ENCODE results near the gene BIVM.

The BIVM gene

DNA sequence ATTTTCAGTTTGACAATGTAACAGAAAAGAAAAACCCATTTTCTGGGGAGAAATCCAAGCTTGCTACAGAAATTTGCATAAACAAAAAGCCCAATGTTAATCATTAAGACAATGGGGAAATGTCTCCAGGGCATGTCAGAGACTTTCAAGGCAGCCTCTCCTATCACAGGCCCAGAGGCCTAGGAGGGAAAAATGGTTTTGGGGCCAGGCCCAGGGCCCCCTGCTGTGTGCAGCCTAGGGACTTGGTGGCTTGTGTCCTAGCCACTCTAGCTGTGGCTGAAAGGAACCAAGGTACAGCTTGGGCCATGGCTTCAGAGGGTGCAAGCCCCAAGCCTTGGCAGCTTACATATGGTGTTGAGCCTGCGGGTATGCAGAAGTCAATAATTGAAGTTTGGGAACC, 17.3 kb upstream of the BIVM start:
- Histone ChIP-seq H3K9me3 (ENCODE audit: control insufficient read depth in 2 of 2, low read length in 2 of 2) (no peaks in the 10 kb centered on the region), H3K27ac (ENCODE audit: low read depth in 2 of 2, low read length in 2 of 2) (no peak overlapping the region), H3K4me1 (ENCODE audit: control insufficient read depth in 2 of 2, insufficient read depth in 2 of 2, low read length in 2 of 2) (no peaks in the 10 kb centered on the region), H3K9ac (ENCODE audit: low read depth in 1 of 2, low read length in 2 of 2) (no peak overlapping the region), H3K27me3 (ENCODE audit: control insufficient read depth in 2 of 2, insufficient read depth in 2 of 2, low read length in 2 of 2) (no peaks in the 10 kb centered on the region), H3K4me3 (ENCODE audit: low read length in 2 of 2) (no peak overlapping the region), H3K36me3 (ENCODE audit: control insufficient read depth in 2 of 2, insufficient read depth in 2 of 2, low read length in 2 of 2) (no peaks in the 10 kb centered on the region)

GRCh38 chr13:102784483-102784882, 14.4 kb upstream of the BIVM start:
- Histone ChIP-seq H3K27ac (ENCODE audit: low read depth in 2 of 2, low read length in 2 of 2) (no peak overlapping the region), H3K9ac (ENCODE audit: low read depth in 1 of 2, low read length in 2 of 2) (no peak overlapping the region), H3K9me3 (ENCODE audit: control insufficient read depth in 2 of 2, low read length in 2 of 2) (no peaks in the 10 kb centered on the region), H3K27me3 (ENCODE audit: control insufficient read depth in 2 of 2, insufficient read depth in 2 of 2, low read length in 2 of 2) (no peaks in the 10 kb centered on the region), H3K4me1 (ENCODE audit: control insufficient read depth in 2 of 2, insufficient read depth in 2 of 2, low read length in 2 of 2) (no peaks in the 10 kb centered on the region), H3K4me3 (ENCODE audit: low read length in 2 of 2) (no peak overlapping the region), H3K36me3 (ENCODE audit: control insufficient read depth in 2 of 2, insufficient read depth in 2 of 2, low read length in 2 of 2) (no peaks in the 10 kb centered on the region)

GRCh38 chr13:102788683-102789082, 10.2 kb upstream of the BIVM start:
- Histone ChIP-seq H3K27me3 (ENCODE audit: control insufficient read depth in 2 of 2, insufficient read depth in 2 of 2, low read length in 2 of 2) (no peaks in the 10 kb centered on the region), H3K36me3 (ENCODE audit: control insufficient read depth in 2 of 2, insufficient read depth in 2 of 2, low read length in 2 of 2) (no peaks in the 10 kb centered on the region)

GRCh38 chr13:102792396-102792795, 6.5 kb upstream of the BIVM start:
- no peaks in the 10 kb centered on the region for H3K36me3 ChIP-seq (ENCODE audit: control insufficient read depth in 2 of 2, insufficient read depth in 2 of 2, low read length in 2 of 2)
- H3K4me1 ChIP-seq (ENCODE audit: control insufficient read depth in 2 of 2, insufficient read depth in 2 of 2, low read length in 2 of 2) = no peaks in the 10 kb centered on the region
- no peak overlapping the region for H3K4me3 ChIP-seq (ENCODE audit: low read length in 2 of 2)
- H3K27me3 ChIP-seq (ENCODE audit: control insufficient read depth in 2 of 2, insufficient read depth in 2 of 2, low read length in 2 of 2) = no peaks in the 10 kb centered on the region
- no peak overlapping the region for H3K9ac ChIP-seq (ENCODE audit: low read depth in 1 of 2, low read length in 2 of 2)
- no peaks in the 10 kb centered on the region for H3K9me3 ChIP-seq (ENCODE audit: control insufficient read depth in 2 of 2, low read length in 2 of 2)
- no peak overlapping the region for H3K27ac ChIP-seq (ENCODE audit: low read depth in 2 of 2, low read length in 2 of 2)

More at GRCh38 chr13:102788683-102789082, 10.2 kb upstream of the BIVM start:
- Histone ChIP-seq H3K4me3 (ENCODE audit: low read length in 2 of 2) (no peak overlapping the region), H3K9me3 (ENCODE audit: control insufficient read depth in 2 of 2, low read length in 2 of 2) (no peaks in the 10 kb centered on the region), H3K4me1 (ENCODE audit: control insufficient read depth in 2 of 2, insufficient read depth in 2 of 2, low read length in 2 of 2) (no peaks in the 10 kb centered on the region), H3K9ac (ENCODE audit: low read depth in 1 of 2, low read length in 2 of 2) (no peak overlapping the region), H3K27ac (ENCODE audit: low read depth in 2 of 2, low read length in 2 of 2) (no peak overlapping the region)

DNA sequence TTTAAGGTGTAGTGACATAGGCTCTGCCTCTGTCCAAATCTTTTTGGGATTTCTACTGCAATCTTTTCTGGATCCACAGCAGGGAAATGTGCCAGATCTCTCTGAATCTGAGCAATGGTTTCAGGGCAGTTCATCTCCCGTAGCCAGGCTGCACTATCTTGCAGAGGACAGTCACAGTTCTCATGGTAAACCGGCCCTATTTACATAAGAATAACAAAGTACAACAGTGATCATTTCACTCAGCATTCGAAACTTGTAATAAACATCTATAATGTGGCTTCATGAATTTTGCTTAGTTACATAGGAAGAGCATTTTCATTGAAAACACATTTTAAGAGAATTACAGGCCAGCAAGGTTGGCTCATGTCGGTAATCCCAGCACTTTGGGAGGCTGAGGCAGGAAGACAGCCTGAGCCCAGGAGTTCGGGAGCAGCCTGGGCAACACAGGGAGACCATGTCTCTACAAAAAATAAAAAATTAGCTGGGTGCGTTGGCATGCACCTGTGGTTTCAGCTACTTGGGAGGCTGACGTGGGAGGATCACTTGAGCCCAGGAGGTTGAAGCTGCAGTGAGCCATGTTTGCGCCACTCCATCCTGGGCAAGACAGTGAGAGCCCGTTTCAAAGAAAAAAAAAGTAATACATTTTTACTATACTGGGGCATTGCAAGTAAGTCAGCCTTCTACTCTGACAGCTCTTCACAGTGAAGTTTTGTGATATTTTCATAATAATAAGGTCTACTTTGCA, 5.1 kb upstream of the BIVM start:
- H3K27ac ChIP-seq (ENCODE audit: low read depth in 2 of 2, low read length in 2 of 2) = no peak overlapping the region
- no peak overlapping the region for H3K4me3 ChIP-seq (ENCODE audit: low read length in 2 of 2)
- H3K4me1 ChIP-seq (ENCODE audit: control insufficient read depth in 2 of 2, insufficient read depth in 2 of 2, low read length in 2 of 2) = peaks cover 0 to 5% of the 10 kb centered on the region in 2 donors
- no peaks in the 10 kb centered on the region for H3K27me3 ChIP-seq (ENCODE audit: control insufficient read depth in 2 of 2, insufficient read depth in 2 of 2, low read length in 2 of 2)
- no peaks in the 10 kb centered on the region for H3K36me3 ChIP-seq (ENCODE audit: control insufficient read depth in 2 of 2, insufficient read depth in 2 of 2, low read length in 2 of 2)
- H3K9me3 ChIP-seq (ENCODE audit: control insufficient read depth in 2 of 2, low read length in 2 of 2) = no peaks in the 10 kb centered on the region
- H3K9ac ChIP-seq (ENCODE audit: low read depth in 1 of 2, low read length in 2 of 2) = no peak overlapping the region

DNA sequence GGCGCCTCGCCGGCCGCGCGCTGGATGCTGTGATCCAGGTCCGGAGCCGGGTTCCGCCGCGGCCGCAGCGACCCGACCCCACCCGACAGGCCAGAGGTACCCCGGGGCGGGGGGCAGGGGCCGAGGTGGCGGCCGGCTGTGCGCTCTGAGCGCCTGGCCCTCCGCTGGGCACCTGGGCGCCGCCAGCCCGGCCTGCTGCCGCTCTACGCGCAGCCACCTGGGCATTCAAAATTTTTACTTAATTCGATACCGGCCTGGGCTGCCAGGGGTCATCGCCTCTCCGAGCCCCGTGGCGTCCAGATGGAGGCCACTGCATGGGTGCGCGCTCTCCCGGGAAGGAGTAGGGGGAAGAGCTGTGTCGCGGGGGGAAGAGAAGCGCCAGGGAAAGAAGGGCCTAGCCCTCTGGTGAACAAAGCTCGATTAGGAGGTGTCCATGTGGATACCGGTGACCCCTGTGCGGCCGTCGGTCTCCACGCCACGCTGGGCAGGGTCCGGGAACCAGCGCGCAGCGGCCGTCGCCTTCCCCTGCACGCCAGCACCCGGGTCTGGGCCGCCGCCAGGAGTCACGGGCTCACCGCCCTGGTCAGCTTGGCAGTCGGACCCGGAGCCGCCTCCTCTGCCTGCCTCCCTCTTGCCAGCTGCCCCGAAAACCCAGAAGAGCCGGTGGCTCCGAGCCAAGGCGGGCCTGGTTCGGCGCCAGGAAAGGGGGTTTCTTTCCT, 666 bp downstream of the BIVM start:
- no peaks in the 10 kb centered on the region for H3K9me3 ChIP-seq (ENCODE audit: control insufficient read depth in 2 of 2, low read length in 2 of 2)
- peak overlapping the region; percentile 52 to 81 for H3K9ac ChIP-seq (ENCODE audit: low read depth in 1 of 2, low read length in 2 of 2)
- peak overlapping the region; percentile 65 to 83 for H3K4me3 ChIP-seq (ENCODE audit: low read length in 2 of 2)
- no peaks in the 10 kb centered on the region for H3K36me3 ChIP-seq (ENCODE audit: control insufficient read depth in 2 of 2, insufficient read depth in 2 of 2, low read length in 2 of 2)
- H3K27ac ChIP-seq (ENCODE audit: low read depth in 2 of 2, low read length in 2 of 2) = peak overlapping the region; percentile 64 to 70
- H3K27me3 ChIP-seq (ENCODE audit: control insufficient read depth in 2 of 2, insufficient read depth in 2 of 2, low read length in 2 of 2) = no peaks in the 10 kb centered on the region
- H3K4me1 ChIP-seq (ENCODE audit: control insufficient read depth in 2 of 2, insufficient read depth in 2 of 2, low read length in 2 of 2) = peaks cover 0 to 9% of the 10 kb centered on the region in 2 donors

DNA sequence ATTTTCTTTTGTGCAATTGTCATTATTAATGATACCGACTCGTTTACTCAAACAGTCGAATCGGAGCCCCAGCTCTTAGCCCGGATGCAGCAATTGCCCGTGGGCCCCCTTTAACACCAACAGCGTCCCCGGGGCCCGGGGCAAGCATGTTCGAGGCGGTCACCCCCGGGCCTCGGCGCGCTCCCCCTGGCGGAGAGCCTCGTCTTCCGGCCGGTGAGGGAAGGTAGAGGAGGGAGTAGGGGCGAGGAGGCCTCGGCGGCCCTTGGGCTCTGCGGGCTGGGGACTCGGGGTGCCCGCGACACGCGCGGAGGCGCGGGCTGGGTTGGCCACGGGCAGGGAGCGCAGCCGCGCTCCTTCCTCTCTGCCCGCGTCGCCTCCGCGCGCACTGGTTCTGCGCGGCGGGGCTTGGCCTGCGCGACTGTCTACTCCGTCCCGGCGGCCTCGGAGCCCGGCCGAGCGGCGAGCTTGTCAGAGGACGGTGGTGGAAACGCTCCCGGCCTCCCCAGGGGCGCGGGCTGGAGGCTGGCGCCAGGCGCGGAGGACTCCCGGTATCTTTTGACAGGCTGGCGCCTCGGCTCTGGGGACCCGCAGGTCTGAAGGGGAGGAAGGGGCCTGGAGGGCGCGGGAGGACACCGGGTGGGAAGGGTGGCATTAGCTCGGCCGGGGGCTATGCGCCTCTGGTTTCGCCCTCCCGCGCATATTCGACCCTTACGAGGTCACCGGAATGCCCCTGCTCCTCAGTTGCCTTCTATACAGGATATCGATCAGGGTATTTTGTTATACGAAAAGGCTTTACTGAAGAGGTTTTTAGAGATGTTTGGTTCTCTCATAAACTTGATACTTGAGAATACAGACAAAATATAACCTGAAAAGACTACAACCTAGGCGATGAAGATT, 1.5 kb downstream of the BIVM start:
- Histone ChIP-seq H3K4me1 (ENCODE audit: control insufficient read depth in 2 of 2, insufficient read depth in 2 of 2, low read length in 2 of 2) (peaks cover 0 to 9% of the 10 kb centered on the region in 2 donors), H3K27me3 (ENCODE audit: control insufficient read depth in 2 of 2, insufficient read depth in 2 of 2, low read length in 2 of 2) (no peaks in the 10 kb centered on the region), H3K4me3 (ENCODE audit: low read length in 2 of 2) (peak overlapping the region; percentile 65 to 83), H3K9ac (ENCODE audit: low read depth in 1 of 2, low read length in 2 of 2) (peak overlapping the region; percentile 76 to 81), H3K27ac (ENCODE audit: low read depth in 2 of 2, low read length in 2 of 2) (peak overlapping the region; percentile 64 to 70), H3K36me3 (ENCODE audit: control insufficient read depth in 2 of 2, insufficient read depth in 2 of 2, low read length in 2 of 2) (no peaks in the 10 kb centered on the region), H3K9me3 (ENCODE audit: control insufficient read depth in 2 of 2, low read length in 2 of 2) (no peaks in the 10 kb centered on the region)

GRCh38 chr13:102805680-102806079, 6.8 kb downstream of the BIVM start:
- Histone ChIP-seq H3K9me3 (ENCODE audit: control insufficient read depth in 2 of 2, low read length in 2 of 2) (no peaks in the 10 kb centered on the region), H3K27ac (ENCODE audit: low read depth in 2 of 2, low read length in 2 of 2) (no peak overlapping the region), H3K4me1 (ENCODE audit: control insufficient read depth in 2 of 2, insufficient read depth in 2 of 2, low read length in 2 of 2) (no peaks in the 10 kb centered on the region), H3K9ac (ENCODE audit: low read depth in 1 of 2, low read length in 2 of 2) (no peak overlapping the region), H3K36me3 (ENCODE audit: control insufficient read depth in 2 of 2, insufficient read depth in 2 of 2, low read length in 2 of 2) (no peaks in the 10 kb centered on the region), H3K4me3 (ENCODE audit: low read length in 2 of 2) (no peak overlapping the region), H3K27me3 (ENCODE audit: control insufficient read depth in 2 of 2, insufficient read depth in 2 of 2, low read length in 2 of 2) (no peaks in the 10 kb centered on the region)

DNA sequence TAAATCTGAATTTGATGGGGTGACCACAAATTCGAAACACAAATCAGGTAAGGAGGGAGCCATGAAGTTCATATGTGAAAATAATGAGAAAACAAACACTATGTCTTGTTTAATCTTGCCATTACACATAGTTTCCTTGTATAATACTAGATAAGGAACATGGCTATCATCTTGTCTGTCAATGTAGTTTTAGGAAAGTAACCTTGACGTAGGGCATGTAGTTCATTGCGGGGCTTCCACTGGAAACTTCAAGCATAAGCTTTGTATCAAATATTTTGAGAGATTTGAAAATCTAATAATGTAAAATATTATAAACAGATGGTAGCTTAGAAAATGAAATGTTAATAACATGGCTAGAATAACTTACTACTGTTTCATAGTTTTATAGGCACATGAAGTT, 8.8 kb downstream of the BIVM start:
- Histone ChIP-seq H3K27me3 (ENCODE audit: control insufficient read depth in 2 of 2, insufficient read depth in 2 of 2, low read length in 2 of 2) (no peaks in the 10 kb centered on the region), H3K4me1 (ENCODE audit: control insufficient read depth in 2 of 2, insufficient read depth in 2 of 2, low read length in 2 of 2) (no peaks in the 10 kb centered on the region), H3K27ac (ENCODE audit: low read depth in 2 of 2, low read length in 2 of 2) (no peak overlapping the region), H3K36me3 (ENCODE audit: control insufficient read depth in 2 of 2, insufficient read depth in 2 of 2, low read length in 2 of 2) (no peaks in the 10 kb centered on the region), H3K4me3 (ENCODE audit: low read length in 2 of 2) (no peak overlapping the region), H3K9me3 (ENCODE audit: control insufficient read depth in 2 of 2, low read length in 2 of 2) (no peaks in the 10 kb centered on the region), H3K9ac (ENCODE audit: low read depth in 1 of 2, low read length in 2 of 2) (no peak overlapping the region)
